Naive thymus-derived CD8-positive, alpha-beta T cell (primary cell): ENCODE measurements around the gene IFNA13. TPM values are rescaled to one million over a fixed set of nuclear protein-coding genes. Genes with fewer than 3 reads are reported as not detected.

ENCODE experiments used
- ATAC-seq, 2 donors: fragments of 150-1000 bp; cut with Tn5 transposase in 1 of 2; sonication (Bioruptor Pico), chemical (Tn5 transposase) in 1 of 2; 1 replicate in 1 of 2; 2 replicates in 1 of 2; pipeline ENCODE4 v1.10.0; 2021; ENCODE audit warnings: mild to moderate bottlenecking in 2 of 2, moderate library complexity in 2 of 2
- POLR2A ChIA-PET: fragments of 350-600 bp; sonication (Branson Sonifier 250); formaldehyde crosslinking; loops from one replicate; lab custom pipeline; 2021; ENCODE audit warnings: antibody characterized with exemption; lab: Charles Lee
- DNase-seq, 10 donors: peaks; one replicate each; pipeline versions ENCODE4 v3.0.0 to v3.0.0-alpha.2; 2020 to 2022
- H3K27ac Mint-ChIP-seq, 10 donors: one replicate each; pipeline ENCODE4 v1.8.0; 2020 to 2022; ENCODE audit warnings: mild to moderate bottlenecking in 10 of 10, mixed read lengths in 10 of 10, moderate library complexity in 4 of 10, inconsistent platforms in 1 of 10
- H3K27me3 Mint-ChIP-seq, 5 donors: one replicate each; pipeline ENCODE4 v1.8.0; 2021 to 2022; ENCODE audit warnings: mixed read lengths in 5 of 5
- H3K36me3 Mint-ChIP-seq, 3 donors: one replicate each; pipeline ENCODE4 v1.8.0; 2020 to 2022; ENCODE audit warnings: mixed read lengths in 3 of 3, mild to moderate bottlenecking in 2 of 3, inconsistent platforms in 1 of 3
- H3K4me1 Mint-ChIP-seq, 4 donors: one replicate each; pipeline ENCODE4 v1.8.0; 2021 to 2022; ENCODE audit warnings: mixed read lengths in 4 of 4
- H3K4me3 Mint-ChIP-seq, 10 donors: one replicate each; pipeline ENCODE4 v1.8.0; 2020 to 2022; ENCODE audit warnings: mild to moderate bottlenecking in 10 of 10, mixed read lengths in 10 of 10, moderate library complexity in 6 of 10, inconsistent platforms in 1 of 10
- H3K9me3 Mint-ChIP-seq, 9 donors: one replicate each; pipeline ENCODE4 v1.8.0; 2020 to 2022; ENCODE audit warnings: mixed read lengths in 9 of 9, mild to moderate bottlenecking in 3 of 9, inconsistent platforms in 1 of 9, moderate library complexity in 1 of 9
- polyA plus RNA-seq, 3 donors: library from polyadenylated mRNA; unstranded; fragments of 300-500 nt; fragmentation: Illumina TruSeq; gene quantifications; one replicate each; pipeline ENCODE4 v1.2.3, GENCODE V29; 2021
- total RNA-seq, 8 experiments: library from RNA in 2 of 8; stranded (reverse) in 2 of 8; gene quantifications; one replicate each; pipeline ENCODE4 v1.2.3 and lab custom pipeline; 2021 to 2026

IFNA13 gene
- not detected for total RNA-seq
- not detected for polyA plus RNA-seq
- 0 reads per million in 6 experiments for total RNA-seq (lab: John Stamatoyannopoulos, UW)

GRCh38 chr9:21367957-21368356 is at the start of gene IFNA13:
TSS of gene IFNA13 (minus strand) at chr9:21368057. CDS start at chr9:21368010, 47 bp downstream.
- Mint-ChIP-seq H3K27me3 (peaks cover 13 to 33% (median 18%) of the 10 kb centered on the region in 5 donors), H3K4me3 (no peak within 1 kb of the TSS), H3K36me3 (no peaks in the 10 kb centered on the region), H3K4me1 (peaks cover 0 to 2% (median 0%) of the 10 kb centered on the region in 4 donors), H3K27ac (no peak within 1 kb of the TSS), H3K9me3 (no peaks in the 10 kb centered on the region)
- no peak for DNase-seq
- ATAC-seq: no peak
- POLR2A ChIA-PET: no interaction called here

DNA sequence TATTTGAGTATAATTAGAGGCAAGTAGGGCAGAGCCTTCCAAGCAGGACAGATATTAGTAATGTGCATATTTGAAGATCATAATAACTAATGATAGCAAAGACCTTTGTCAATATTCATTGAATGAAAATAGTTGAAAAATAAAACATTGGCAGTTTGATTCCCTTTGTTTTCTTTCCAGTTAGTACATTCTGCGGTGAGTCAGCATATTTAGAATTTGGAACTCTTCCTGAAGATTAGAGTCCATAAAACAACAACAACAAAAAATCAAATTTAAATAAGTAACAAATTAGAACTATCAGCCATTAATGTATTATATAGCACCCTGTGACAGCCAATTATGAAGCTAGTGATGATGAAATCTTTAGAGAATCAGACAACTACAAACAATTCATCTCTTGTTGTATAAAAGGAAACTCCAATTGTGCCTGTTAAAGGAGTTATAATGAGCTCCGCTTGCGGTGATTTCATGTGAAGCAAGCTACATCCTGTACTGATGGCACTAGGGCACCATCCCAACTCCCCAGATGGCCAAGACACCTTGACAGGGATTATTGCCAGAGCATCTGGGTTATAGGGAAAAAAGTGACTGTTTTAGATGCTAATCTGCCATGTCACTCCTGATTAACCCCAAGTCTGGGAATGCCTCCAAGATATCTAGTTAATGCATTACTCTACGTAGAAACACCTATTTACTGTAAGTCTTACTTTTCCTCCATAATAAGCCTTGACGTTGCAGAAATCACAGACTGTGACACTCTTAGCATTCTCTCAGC is 47.8 kb upstream of the IFNA13 start:
- Mint-ChIP-seq H3K9me3 (no peaks in the 10 kb centered on the region), H3K4me3 (no peak overlapping the region), H3K27ac (no peak overlapping the region), H3K36me3 (no peaks in the 10 kb centered on the region), H3K27me3 (peaks cover 0 to 8% (median 3%) of the 10 kb centered on the region in 5 donors), H3K4me1 (peaks cover 0 to 20% (median 10%) of the 10 kb centered on the region in 4 donors)
- ATAC-seq (no peak), DNase-seq (no peak)
- POLR2A ChIA-PET: no interaction called here

DNA sequence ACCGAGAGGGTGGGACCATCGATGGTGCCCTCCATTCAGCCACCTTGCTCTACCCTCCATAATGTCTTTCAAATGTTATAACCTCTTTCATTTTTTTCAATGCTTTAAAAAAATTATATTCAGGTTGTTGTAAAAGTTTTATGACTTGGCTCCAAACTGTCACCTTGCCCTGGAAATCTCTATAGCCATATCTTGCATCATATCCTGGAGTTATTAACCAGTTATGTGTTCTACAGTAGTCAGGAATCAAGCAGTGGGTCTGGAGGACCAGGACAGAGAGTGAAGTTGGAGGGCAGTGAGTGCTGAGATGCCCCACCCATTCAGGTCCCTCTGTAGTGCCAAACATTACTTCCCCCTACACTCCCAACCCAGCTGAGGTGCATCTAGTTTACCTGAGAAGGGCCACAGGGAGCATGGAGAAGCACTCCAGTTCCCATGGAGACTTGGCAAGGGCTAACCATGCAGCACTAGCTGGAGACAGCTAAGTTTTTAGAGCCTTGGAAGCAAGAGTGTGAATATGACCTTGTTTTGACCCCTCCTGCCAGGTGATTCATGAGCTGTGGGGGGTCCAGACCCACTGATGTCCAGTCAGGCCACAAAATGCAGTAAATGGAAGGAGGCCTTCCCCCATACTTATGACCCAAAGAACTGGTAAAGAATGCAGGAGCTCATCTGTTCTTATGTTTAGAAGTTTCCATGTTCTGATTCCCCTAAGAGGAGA is 46.5 kb upstream of the IFNA13 start:
- POLR2A ChIA-PET: no interaction called here
- no peak for DNase-seq
- H3K9me3 Mint-ChIP-seq: no peaks in the 10 kb centered on the region
- no peaks in the 10 kb centered on the region for H3K36me3 Mint-ChIP-seq
- H3K4me1 Mint-ChIP-seq: peaks cover 0 to 20% (median 10%) of the 10 kb centered on the region in 4 donors
- no peak overlapping the region for H3K27ac Mint-ChIP-seq
- H3K4me3 Mint-ChIP-seq: no peak overlapping the region
- ATAC-seq: no peak
- peaks cover 0 to 15% (median 3%) of the 10 kb centered on the region in 5 donors for H3K27me3 Mint-ChIP-seq

DNA sequence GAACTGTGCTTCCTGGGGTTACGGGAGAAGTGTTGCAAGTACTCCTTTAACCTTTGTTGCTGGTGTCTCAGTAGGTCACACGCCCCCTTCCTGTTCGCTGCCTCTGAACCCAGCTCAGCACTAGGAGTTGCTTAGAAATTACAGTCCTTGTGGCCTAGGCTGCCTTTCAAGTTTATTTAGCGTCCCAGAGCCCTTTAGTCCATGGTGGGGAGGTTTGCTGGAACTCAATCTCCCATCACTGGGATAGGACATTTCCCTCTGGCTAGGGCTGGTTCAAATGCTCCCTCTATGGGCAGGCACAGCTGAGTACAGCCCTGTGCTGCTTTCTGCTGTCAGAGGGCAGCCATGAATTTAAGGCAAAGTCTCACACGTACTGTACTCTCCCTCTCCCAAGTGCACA is 45.8 kb upstream of the IFNA13 start:
- POLR2A ChIA-PET: no interaction called here
- Mint-ChIP-seq H3K4me3 (peak overlapping the region in 1 of 10 donors; percentile 14), H3K27ac (no peak overlapping the region), H3K4me1 (peaks cover 0 to 20% (median 10%) of the 10 kb centered on the region in 4 donors), H3K9me3 (no peaks in the 10 kb centered on the region), H3K36me3 (no peaks in the 10 kb centered on the region), H3K27me3 (peaks cover 0 to 16% (median 3%) of the 10 kb centered on the region in 5 donors)
- DNase-seq: peak in 2 of 10 donors; percentile 22 to 36
- ATAC-seq: peak in 1 of 2 donors; percentile 88

DNA sequence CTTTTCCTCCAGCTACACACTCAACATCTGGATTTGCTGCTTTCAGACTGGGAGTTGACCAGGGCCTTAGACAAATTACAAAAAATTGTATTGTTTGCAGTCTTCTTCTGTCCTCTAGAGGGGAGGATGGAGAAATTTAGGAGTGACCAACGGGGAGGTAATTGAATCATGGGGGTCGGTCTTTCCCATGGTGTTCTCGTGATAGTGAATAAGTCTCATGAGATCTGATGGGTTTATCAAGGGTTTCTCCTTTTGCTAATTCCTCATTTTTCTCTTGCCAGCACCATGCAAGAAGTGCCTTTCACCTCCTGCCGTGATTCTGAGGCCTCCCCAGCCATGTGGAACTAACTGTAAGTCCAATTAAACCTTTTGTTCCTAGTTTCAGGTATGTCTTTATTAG is 45.3 kb upstream of the IFNA13 start:
- POLR2A ChIA-PET: no interaction called here
- no peaks in the 10 kb centered on the region for H3K36me3 Mint-ChIP-seq
- H3K9me3 Mint-ChIP-seq: no peaks in the 10 kb centered on the region
- H3K27me3 Mint-ChIP-seq: peaks cover 0 to 16% (median 3%) of the 10 kb centered on the region in 5 donors
- H3K4me3 Mint-ChIP-seq: no peak overlapping the region
- DNase-seq (no peak), ATAC-seq (no peak)
- H3K27ac Mint-ChIP-seq: peak overlapping the region in 1 of 10 donors; percentile 22
- peaks cover 0 to 20% (median 10%) of the 10 kb centered on the region in 4 donors for H3K4me1 Mint-ChIP-seq

- no peak overlapping the region for H3K27ac Mint-ChIP-seq
- no peaks in the 10 kb centered on the region for H3K36me3 Mint-ChIP-seq
- H3K27me3 Mint-ChIP-seq: peaks cover 0 to 16% (median 5%) of the 10 kb centered on the region in 5 donors
- POLR2A ChIA-PET: no interaction called here
- peaks cover 0 to 20% (median 10%) of the 10 kb centered on the region in 4 donors for H3K4me1 Mint-ChIP-seq
- ATAC-seq (no peak), DNase-seq (no peak)
- no peaks in the 10 kb centered on the region for H3K9me3 Mint-ChIP-seq
- H3K4me3 Mint-ChIP-seq: no peak overlapping the region
Measured at GRCh38 chr9:21412107-21412506, 44.2 kb upstream of the IFNA13 start.

DNA sequence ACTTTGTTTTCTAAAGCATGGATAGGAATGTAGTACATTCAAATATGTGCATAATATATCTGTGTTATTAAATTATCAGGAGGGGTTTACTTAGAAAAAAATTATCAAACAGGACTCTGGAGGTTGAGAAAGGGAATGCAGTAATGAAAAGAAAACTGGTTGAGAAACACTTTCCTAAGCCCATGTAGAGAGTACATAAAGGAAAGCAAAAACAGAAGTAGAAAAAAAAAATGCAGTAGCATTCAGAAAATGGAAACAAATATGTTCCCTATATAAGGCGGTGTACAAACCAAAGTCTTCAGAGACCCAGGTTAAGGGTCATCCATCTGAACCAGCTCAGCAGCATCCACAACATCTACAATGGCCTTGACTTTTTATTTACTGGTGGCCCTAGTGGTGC is 41.0 kb upstream of the IFNA13 start, which contains the start of gene IFNA8:
IFNA8 (plus strand) TSS at position 301 of the 400 bp plus-strand sequence; CDS start at position 361, 60 bp downstream.
- no peak within 1 kb of the TSS for H3K4me3 Mint-ChIP-seq
- H3K27me3 Mint-ChIP-seq: peaks cover 0 to 18% (median 5%) of the 10 kb centered on the region in 5 donors
- H3K9me3 Mint-ChIP-seq: no peaks in the 10 kb centered on the region
- H3K27ac Mint-ChIP-seq: no peak within 1 kb of the TSS
- peaks cover 0 to 18% (median 7%) of the 10 kb centered on the region in 4 donors for H3K4me1 Mint-ChIP-seq
- no peaks in the 10 kb centered on the region for H3K36me3 Mint-ChIP-seq
- DNase-seq (no peak), ATAC-seq (no peak)
- POLR2A ChIA-PET: no interaction called here

DNA sequence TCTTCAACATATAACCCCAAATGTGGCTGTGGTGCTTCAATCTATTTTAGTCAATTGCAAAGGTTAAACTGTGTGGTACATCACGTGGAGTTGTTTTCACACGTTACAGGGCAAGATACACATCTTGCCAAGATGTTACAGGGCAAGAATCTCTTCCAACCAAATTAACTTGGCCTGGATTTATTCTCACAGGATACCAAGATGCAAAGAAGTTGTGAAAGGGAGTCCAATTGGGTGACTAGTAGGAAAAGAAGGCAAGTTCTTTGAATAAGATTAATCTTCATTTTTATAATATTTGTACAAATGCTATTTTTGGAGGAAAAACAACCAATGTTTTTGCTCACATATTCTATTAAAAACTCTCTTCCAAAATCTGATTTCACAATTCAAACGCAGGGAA is 36.3 kb upstream of the IFNA13 start:
- Mint-ChIP-seq H3K4me3 (peak overlapping the region in 1 of 10 donors; percentile 9), H3K9me3 (no peaks in the 10 kb centered on the region), H3K4me1 (peaks cover 4 to 8% (median 7%) of the 10 kb centered on the region in 4 donors), H3K27ac (no peak overlapping the region), H3K27me3 (peaks cover 12 to 43% (median 28%) of the 10 kb centered on the region in 5 donors), H3K36me3 (no peaks in the 10 kb centered on the region)
- ATAC-seq (no peak), DNase-seq (no peak)
- POLR2A ChIA-PET: no interaction called here

- DNase-seq: peak in 2 of 10 donors; percentile 9
- Mint-ChIP-seq H3K27me3 (peaks cover 12 to 54% (median 39%) of the 10 kb centered on the region in 5 donors), H3K4me3 (peak overlapping the region; percentile 62 to 79 (median 71)), H3K36me3 (no peaks in the 10 kb centered on the region), H3K9me3 (no peaks in the 10 kb centered on the region), H3K4me1 (peaks cover 4 to 8% (median 7%) of the 10 kb centered on the region in 4 donors), H3K27ac (no peak overlapping the region)
- ATAC-seq: peak; percentile 65 to 71
- POLR2A ChIA-PET: interaction anchor here (1.2 kb wide), 1 partner anchor 76 kb away, joined by 3 read pairs; no protein-coding TSS in a partner anchor
Measured at GRCh38 chr9:21402386-21403251, 34.8 kb upstream of the IFNA13 start.

GRCh38 chr9:21399956-21400355 is 32.1 kb upstream of the IFNA13 start:
- no peak overlapping the region for H3K27ac Mint-ChIP-seq

GRCh38 chr9:21398955-21399489 is 31.2 kb upstream of the IFNA13 start:
- Mint-ChIP-seq H3K4me1 (peaks cover 6 to 19% (median 14%) of the 10 kb centered on the region in 4 donors), H3K36me3 (no peaks in the 10 kb centered on the region), H3K27me3 (peaks cover 23 to 77% (median 54%) of the 10 kb centered on the region in 5 donors), H3K9me3 (no peaks in the 10 kb centered on the region), H3K4me3 (no peak overlapping the region), H3K27ac (no peak overlapping the region)
- DNase-seq: no peak
- no peak for ATAC-seq
- POLR2A ChIA-PET: no interaction called here

More at GRCh38 chr9:21399956-21400355, 32.1 kb upstream of the IFNA13 start:
- no peak for ATAC-seq
- no peak for DNase-seq
- Mint-ChIP-seq H3K4me3 (no peak overlapping the region), H3K9me3 (no peaks in the 10 kb centered on the region), H3K4me1 (peaks cover 6 to 19% (median 14%) of the 10 kb centered on the region in 4 donors), H3K27me3 (peaks cover 23 to 77% (median 56%) of the 10 kb centered on the region in 5 donors), H3K36me3 (no peaks in the 10 kb centered on the region)
- POLR2A ChIA-PET: no interaction called here
